ENCODE measurements around the gene FOXL3. TPM values are rescaled to one million over a fixed set of nuclear protein-coding genes. Genes with fewer than 3 reads are reported as not detected.

Gene FOXL3
- total RNA-seq, 3 donors from 2014 or later (not counting 1 experiment from before 2014, with no cell fraction given): not detected

- TF ChIP-seq CTCF (IDR thresholded peaks at IDR 0.05): no peak
- Histone ChIP-seq H3K27me3 (ENCODE audit: control insufficient read depth, insufficient read depth, low read length) (peaks cover 5% of the 10 kb centered on the region), H3K36me3 (ENCODE audit: control insufficient read depth, insufficient read depth, low read length) (no peaks in the 10 kb centered on the region), H3K9me3 (ENCODE audit: control insufficient read depth, insufficient read depth, low read length) (no peaks in the 10 kb centered on the region), H3K27ac (ENCODE audit: low read length) (no peak overlapping the region), H3K4me1 (ENCODE audit: control insufficient read depth, insufficient read depth, low read length) (no peaks in the 10 kb centered on the region), H3K4me3 (ENCODE audit: low read length) (no peak overlapping the region)
- Mint-ChIP-seq H3K27me3 (ENCODE audit: low read depth in 2 of 2) (peaks cover 7 to 22% of the 10 kb centered on the region in 2 donors), H3K27ac (no peak overlapping the region), H3K4me1 (no peaks in the 10 kb centered on the region), H3K9me3 (no peaks in the 10 kb centered on the region), H3K36me3 (no peaks in the 10 kb centered on the region), H3K4me3 (no peak overlapping the region)
- no peak for ATAC-seq
- intact Hi-C loops (cut with micrococcal nuclease): no loop called here
- no peak for DNase-seq
- 81% methylated on average over 37 of the region's 37 CpGs for WGBS (ENCODE audit: insufficient coverage)
Measured at GRCh38 chr7:284762-285722, 4.9 kb upstream of the FOXL3 start.

DNA sequence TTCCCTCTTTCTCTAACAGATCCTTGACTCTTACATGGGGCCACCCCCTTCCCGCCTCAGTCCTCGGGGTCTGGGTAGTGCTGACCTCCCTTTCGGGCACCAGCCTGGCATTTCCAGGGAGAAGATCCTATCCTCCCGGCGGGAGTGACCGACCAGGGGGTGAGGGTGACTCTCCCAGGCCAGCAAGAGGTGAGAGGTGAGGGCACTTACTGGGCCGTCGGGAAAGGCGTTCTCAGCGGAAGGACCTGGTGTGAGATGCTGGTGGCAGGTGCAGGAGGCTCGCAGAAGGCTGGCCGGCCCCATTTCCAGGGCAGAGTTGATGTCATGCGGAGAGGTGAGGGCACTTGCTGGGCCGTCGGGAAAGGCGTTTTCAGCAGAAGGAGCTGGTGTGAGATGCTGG is 4.2 kb upstream of the FOXL3 start:
- H3K4me1 ChIP-seq (ENCODE audit: control insufficient read depth, insufficient read depth, low read length): no peaks in the 10 kb centered on the region
- H3K27ac Mint-ChIP-seq: no peak overlapping the region
- H3K27me3 Mint-ChIP-seq (ENCODE audit: low read depth in 2 of 2): peaks cover 7 to 19% of the 10 kb centered on the region in 2 donors
- no peaks in the 10 kb centered on the region for H3K4me1 Mint-ChIP-seq
- H3K9me3 ChIP-seq (ENCODE audit: control insufficient read depth, insufficient read depth, low read length): no peaks in the 10 kb centered on the region
- WGBS (ENCODE audit: insufficient coverage): 80% methylated on average over 16 of the region's 16 CpGs
- H3K27me3 ChIP-seq (ENCODE audit: control insufficient read depth, insufficient read depth, low read length): peaks cover 7% of the 10 kb centered on the region
- no peak for ATAC-seq
- no peaks in the 10 kb centered on the region for H3K9me3 Mint-ChIP-seq
- H3K36me3 ChIP-seq (ENCODE audit: control insufficient read depth, insufficient read depth, low read length): no peaks in the 10 kb centered on the region
- TF ChIP-seq CTCF (IDR thresholded peaks at IDR 0.05): no peak
- no peak for DNase-seq
- H3K4me3 Mint-ChIP-seq: no peak overlapping the region
- intact Hi-C loops (cut with micrococcal nuclease): no loop called here
- no peaks in the 10 kb centered on the region for H3K36me3 Mint-ChIP-seq
- H3K27ac ChIP-seq (ENCODE audit: low read length): no peak overlapping the region
- no peak overlapping the region for H3K4me3 ChIP-seq (ENCODE audit: low read length)

GRCh38 chr7:286266-286665 is 3.7 kb upstream of the FOXL3 start:
- ATAC-seq: no peak
- 88% methylated on average over 18 of the region's 18 CpGs for WGBS (ENCODE audit: insufficient coverage)
- TF ChIP-seq CTCF (IDR thresholded peaks at IDR 0.05): no peak

More at GRCh38 chr7:286266-286665, 3.7 kb upstream of the FOXL3 start:
- Histone ChIP-seq H3K4me1 (ENCODE audit: control insufficient read depth, insufficient read depth, low read length) (no peaks in the 10 kb centered on the region), H3K27ac (ENCODE audit: low read length) (no peak overlapping the region), H3K36me3 (ENCODE audit: control insufficient read depth, insufficient read depth, low read length) (no peaks in the 10 kb centered on the region), H3K27me3 (ENCODE audit: control insufficient read depth, insufficient read depth, low read length) (peaks cover 7% of the 10 kb centered on the region), H3K4me3 (ENCODE audit: low read length) (no peak overlapping the region), H3K9me3 (ENCODE audit: control insufficient read depth, insufficient read depth, low read length) (no peaks in the 10 kb centered on the region)
- no peaks in the 10 kb centered on the region for H3K36me3 Mint-ChIP-seq
- no peaks in the 10 kb centered on the region for H3K9me3 Mint-ChIP-seq
- no peak overlapping the region for H3K4me3 Mint-ChIP-seq
- intact Hi-C loops (cut with micrococcal nuclease): no loop called here
- H3K27ac Mint-ChIP-seq: no peak overlapping the region
- no peaks in the 10 kb centered on the region for H3K4me1 Mint-ChIP-seq
- DNase-seq: no peak
- H3K27me3 Mint-ChIP-seq (ENCODE audit: low read depth in 2 of 2): peaks cover 7 to 15% of the 10 kb centered on the region in 2 donors
